Prostate gland (tissue), 2 donors: ENCODE measurements around the gene PDZRN4. TPM values are rescaled to one million over a fixed set of nuclear protein-coding genes. Genes with fewer than 3 reads are reported as not detected.
A peak's percentile ranks its signal among the peaks of the same experiment; 100 is the strongest.
"Not testable (repeated sequence)": the region's sequence is repeated elsewhere in the genome, so short reads cannot be mapped to it uniquely, and the experiment has no call there.

ENCODE experiments used
- DNase-seq: peaks from one replicate; pipeline ENCODE4 v3.0.0-alpha.2; 2019; ENCODE audit warnings: low spot score
- H3K27ac ChIP-seq, 2 donors: fragments of 200-600 bp; sonication (generic); 2 replicates each; pipeline ENCODE4 v1.5.1; 2017 to 2019
- H3K27me3 ChIP-seq: fragments of 200-600 bp; sonication (generic); replicated peaks from 2 replicates; pipeline ENCODE4 v1.5.1; 2019; ENCODE audit not compliant: insufficient read depth
- H3K36me3 ChIP-seq, 2 donors: fragments of 200-600 bp; sonication (generic); 1 replicate in 1 of 2; 2 replicates in 1 of 2; pipeline versions ENCODE4 v1.5.1 to v1.8.1; 2017 to 2019
- H3K4me1 ChIP-seq: fragments of 200-600 bp; sonication (generic); replicated peaks from 2 replicates; pipeline ENCODE4 v1.5.1; 2019
- H3K4me3 ChIP-seq, 2 donors: fragments of 200-600 bp; sonication (generic); 2 replicates each; pipeline ENCODE4 v1.5.1; 2017 to 2019
- H3K9me3 ChIP-seq: fragments of 200-600 bp; sonication (generic); 2 replicates; pipeline ENCODE4 v1.5.1; 2017
- CTCF ChIP-seq, 4 experiments: fragments of 200-600 bp in 2 of 4; fragments of 450-650 bp in 2 of 4; sonication (generic) in 2 of 4; IDR thresholded peaks; 1 replicate in 3 of 4; 2 replicates in 1 of 4; pipeline ENCODE4 v1.5.1; 2016 to 2019; ENCODE audit warnings: antibody characterized with exemption in 4 of 4, mild to moderate bottlenecking in 2 of 4, moderate library complexity in 2 of 4
- POLR2A ChIP-seq: fragments of 450-650 bp; IDR thresholded peaks from one replicate; pipeline ENCODE4 v1.6.1; 2016; ENCODE audit warnings: antibody characterized with exemption, mild to moderate bottlenecking
- POLR2AphosphoS5 ChIP-seq: sonication (generic); formaldehyde crosslinking; IDR thresholded peaks from one replicate; pipeline ENCODE4 v1.6.1; 2017; ENCODE audit warnings: antibody characterized with exemption
- WGBS: methylation state at CpG from one replicate; pipeline ENCODE4 v1.1.5; 2018; 5-methylcytosine and 5-hydroxymethylcytosine counted together
- intact Hi-C: fragments of 100-400 bp; cut with DNase I; formaldehyde crosslinking; loops from one replicate; pipeline ENCODE4 v1.14.2; 2022
- total RNA-seq, 2 donors: library from RNA; depleted of rRNA; stranded (reverse); fragments of >200 nt; gene quantifications; one replicate each; pipeline ENCODE4 v1.1.0, GENCODE V29; 2016

PDZRN4 gene
- total RNA-seq, 2 donors from 2014 or later, result 6.5 to 21.1 TPM

GRCh38 chr12:41277946-41278267 lies 89.8 kb downstream of the PDZRN4 start:
- 83% methylated on average over 3 of the region's 3 CpGs for WGBS
- TF ChIP-seq POLR2AphosphoS5 (no peak), CTCF (IDR thresholded peaks at IDR 0.05) (no peak), POLR2A (no peak)
- H3K27ac ChIP-seq, result no peak overlapping the region
- H3K9me3 ChIP-seq, result no peaks in the 10 kb centered on the region
- intact Hi-C loops, result loop anchor here (2.0 to 10.0 kb wide), 3 partner anchors 333 to 747 kb away; no protein-coding TSS in a partner anchor
- DNase-seq, result no peak
- no peaks in the 10 kb centered on the region for H3K27me3 ChIP-seq
- H3K4me3 ChIP-seq, result no peak overlapping the region
- H3K4me1 ChIP-seq, result no peaks in the 10 kb centered on the region
- no peaks in the 10 kb centered on the region for H3K36me3 ChIP-seq

GRCh38 chr12:41280341-41281095 lies 92.4 kb downstream of the PDZRN4 start:
- H3K9me3 ChIP-seq, H3K27me3 ChIP-seq, H3K4me1 ChIP-seq, intact Hi-C loops, H3K36me3 ChIP-seq, DNase-seq, H3K27ac ChIP-seq, H3K4me3 ChIP-seq: not testable (repeated sequence)
- WGBS, result 59% methylated on average over 14 of the region's 14 CpGs

- H3K4me1 ChIP-seq, intact Hi-C loops, H3K27me3 ChIP-seq, H3K27ac ChIP-seq, H3K9me3 ChIP-seq, DNase-seq, H3K4me3 ChIP-seq, H3K36me3 ChIP-seq: not testable (repeated sequence)
- 88% methylated on average over 2 of the region's 2 CpGs for WGBS
Measured at GRCh38 chr12:41285470-41285869, 97.3 kb downstream of the PDZRN4 start.

GRCh38 chr12:41286426-41286825 lies 98.3 kb downstream of the PDZRN4 start:
- intact Hi-C loops, result no loop called here
- no peaks in the 10 kb centered on the region for H3K36me3 ChIP-seq
- H3K27ac ChIP-seq, result no peak overlapping the region
- DNase-seq, result peak; percentile 7
- H3K27me3 ChIP-seq, result no peaks in the 10 kb centered on the region
- TF ChIP-seq POLR2AphosphoS5, result peak; percentile 64
- no peak for TF ChIP-seq POLR2A
- no peaks in the 10 kb centered on the region for H3K9me3 ChIP-seq
- WGBS, result 25% methylated on average over 1 of the region's 1 CpG
- no peak overlapping the region for H3K4me3 ChIP-seq
- H3K4me1 ChIP-seq, result no peaks in the 10 kb centered on the region

- WGBS, result 56% methylated on average over 2 of the region's 2 CpGs
- H3K27ac ChIP-seq, result no peak overlapping the region
- intact Hi-C loops, result no loop called here
- DNase-seq, result no peak
- TF ChIP-seq POLR2A, result no peak
- TF ChIP-seq CTCF (IDR thresholded peaks at IDR 0.05), result no peak
- TF ChIP-seq POLR2AphosphoS5, result no peak
- H3K27me3 ChIP-seq, result no peaks in the 10 kb centered on the region
- no peaks in the 10 kb centered on the region for H3K9me3 ChIP-seq
- H3K4me3 ChIP-seq, result no peak overlapping the region
- H3K4me1 ChIP-seq, result no peaks in the 10 kb centered on the region
- no peaks in the 10 kb centered on the region for H3K36me3 ChIP-seq
Measured at GRCh38 chr12:41287500-41288141, 99.5 kb downstream of the PDZRN4 start.

- H3K27me3 ChIP-seq, result no peaks in the 10 kb centered on the region
- DNase-seq, result no peak
- H3K36me3 ChIP-seq, result no peaks in the 10 kb centered on the region
- H3K27ac ChIP-seq, result no peak overlapping the region
- WGBS, result 81% methylated on average over 10 of the region's 10 CpGs
- no peaks in the 10 kb centered on the region for H3K9me3 ChIP-seq
- intact Hi-C loops, result no loop called here
- H3K4me3 ChIP-seq, result no peak overlapping the region
- no peaks in the 10 kb centered on the region for H3K4me1 ChIP-seq
- no peak for TF ChIP-seq POLR2AphosphoS5
- no peak for TF ChIP-seq POLR2A
- TF ChIP-seq CTCF (IDR thresholded peaks at IDR 0.05), result no peak
Measured at GRCh38 chr12:41288142-41288811, 100.2 kb downstream of the PDZRN4 start.
